RPMI7951 (cell line): Measurements from ENCODE around the gene ANO3. TPM values are rescaled to one million over a fixed set of nuclear protein-coding genes. Genes with fewer than 3 reads are reported as not detected.

Experiments used
- DNase-seq: peaks from one replicate; pipeline ENCODE4 v3.0.0-alpha.2; 2012; ENCODE audit warnings: low read depth
- total RNA-seq: library from RNA; depleted of rRNA; stranded (reverse); fragments of >200 nt; shearing (Covaris generic); gene quantifications from 2 replicates; pipeline ENCODE4 v1.2.3, GENCODE V29; 2014; rRNA removed

Gene ANO3
- total RNA-seq, 1 experiment from 2014 or later = 1.8 TPM

DNA sequence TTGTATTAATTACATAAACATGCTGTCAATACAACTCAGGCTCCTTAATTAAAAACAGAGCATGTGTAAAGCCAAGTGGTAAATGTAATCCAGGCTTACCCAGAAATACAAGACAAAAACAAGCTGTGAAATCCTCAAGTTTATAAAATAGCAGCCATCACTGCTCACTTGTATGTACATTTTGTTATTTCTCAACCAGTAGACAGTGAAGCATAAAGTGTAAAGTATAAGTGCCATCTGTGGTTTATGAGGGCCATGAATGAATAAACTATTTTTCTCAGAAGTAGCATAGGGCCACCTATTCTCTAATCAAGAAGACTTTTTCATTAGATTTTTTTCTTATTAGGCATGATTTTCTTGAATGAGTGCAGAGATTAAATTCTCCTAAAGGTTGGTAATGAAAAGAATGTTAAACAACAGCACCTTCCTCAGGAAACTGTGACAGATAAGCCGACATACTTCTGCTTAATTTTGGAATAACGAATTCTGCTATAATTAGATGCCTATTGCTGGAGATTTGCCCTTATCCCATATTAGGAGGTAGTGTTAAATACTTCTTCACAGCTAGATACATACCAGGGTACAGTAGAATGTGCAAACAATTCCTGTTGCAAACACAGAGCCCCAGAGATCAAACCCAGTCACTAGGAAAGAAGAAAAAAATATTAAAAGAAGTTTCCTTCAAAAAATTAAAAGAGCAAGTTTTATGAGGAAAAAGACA lies 377.0 kb downstream of the ANO3 start:
- DNase-seq = no peak

DNA sequence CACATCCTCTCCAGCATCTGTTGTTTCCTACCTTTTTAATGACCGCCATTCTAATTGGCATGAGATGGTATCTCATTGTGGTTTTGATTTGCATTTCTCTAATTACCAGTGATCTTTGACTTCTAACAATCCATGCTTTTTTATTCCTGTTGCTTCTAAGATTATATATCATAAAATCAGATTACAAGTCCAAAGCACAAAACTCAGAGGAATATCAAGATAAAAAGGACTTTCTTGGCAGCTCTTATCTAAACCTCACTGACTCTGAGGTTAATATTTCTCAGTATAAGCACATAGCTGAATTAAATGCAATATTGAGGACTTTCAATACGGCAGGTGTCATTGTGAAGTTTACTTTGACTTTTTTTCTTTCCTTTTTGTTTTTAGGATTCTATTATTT lies 378.6 kb downstream of the ANO3 start:
- no peak for DNase-seq

DNA sequence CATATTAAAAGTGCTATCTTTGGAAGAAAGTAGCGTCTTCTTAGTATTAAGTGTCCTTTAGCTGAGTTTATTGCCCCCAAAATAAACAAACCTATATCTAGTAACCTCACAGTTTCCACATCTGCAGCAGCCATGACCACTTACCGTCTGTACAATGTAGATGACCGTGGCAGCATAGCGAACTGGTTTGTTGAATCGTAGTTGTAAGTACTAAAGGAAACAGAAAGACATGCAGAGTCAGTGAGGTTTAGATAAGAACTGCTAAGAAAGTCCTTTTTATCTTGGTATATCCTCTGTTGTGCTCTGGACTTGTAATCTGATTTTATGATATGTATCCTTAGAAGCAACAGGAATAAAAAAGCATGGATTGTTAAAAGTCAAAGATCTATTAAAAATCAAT lies 380.6 kb downstream of the ANO3 start:
- DNase-seq = no peak

Other genes with a start within 250 kb of the ANO3 start
- 21.5 and 32.3 TPM in 2 replicates for gene MUC15, start 240.1 kb downstream of the ANO3 start, total RNA-seq